GM12892 (cell line): ENCODE results near the gene ADD3.

Experiments
- DNase-seq: peaks from one replicate; pipeline ENCODE4 v3.0.0; 2011; ENCODE audit not compliant: insufficient read length
- FAIRE-seq: peaks from 2 replicates; lab custom pipeline; 2011; peaks lifted over from hg19 to GRCh38; lab: Jason Lieb, UNC
- POLR2A ChIP-seq: IDR thresholded peaks from 2 replicates; pipeline ENCODE4 v1.6.1; 2011; ENCODE audit warnings: low read depth, low read length, control low read depth
- POLR2AphosphoS5 ChIP-seq: IDR thresholded peaks from 2 replicates; pipeline ENCODE4 v1.6.1; 2011; ENCODE audit warnings: low read depth, low read length, control low read depth
- TAF1 ChIP-seq: IDR thresholded peaks from 2 replicates; pipeline ENCODE4 v1.6.1; 2011; ENCODE audit warnings: low read depth, mild to moderate bottlenecking, control low read depth, low read length, borderline replicate concordance

The ADD3 gene

DNA sequence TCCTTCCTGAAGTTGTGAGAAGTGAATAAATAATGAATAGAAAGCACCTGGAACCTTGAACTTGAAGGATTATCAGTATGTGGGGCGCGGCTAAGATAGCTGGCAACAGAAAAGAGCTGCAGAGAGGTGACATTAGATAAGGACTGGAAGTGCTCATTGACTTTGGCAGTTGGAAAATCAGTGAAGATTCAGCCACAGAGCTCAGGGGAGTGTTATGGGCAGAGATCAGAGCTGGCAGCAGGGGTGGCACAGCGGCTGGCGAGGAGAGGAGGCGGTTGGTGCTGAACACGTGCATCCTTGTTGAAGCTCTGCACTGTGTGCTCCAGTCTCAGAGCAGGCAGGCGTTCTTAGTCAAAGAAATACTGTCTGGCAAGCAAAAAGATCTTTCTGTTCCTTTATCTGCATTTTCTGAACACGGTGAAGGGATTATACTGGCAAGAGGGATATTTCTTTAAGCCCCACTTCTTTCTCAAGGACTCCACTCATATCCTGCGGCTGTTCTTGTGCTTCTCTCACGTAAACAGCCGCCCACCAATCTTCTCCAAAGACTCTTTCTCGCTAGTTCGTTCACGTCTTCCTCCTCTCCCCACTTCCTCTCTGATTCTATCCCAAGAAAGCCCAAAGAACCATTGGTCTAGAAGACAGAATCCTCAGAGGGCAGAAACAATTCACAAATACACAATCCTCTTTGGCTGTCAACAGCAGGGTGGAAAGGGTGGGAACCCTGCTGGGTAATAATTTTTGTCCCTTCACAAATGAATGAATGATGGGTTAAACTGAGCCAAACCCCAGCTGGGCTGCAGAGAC, 38.6 kb upstream of the ADD3 start:
- FAIRE-seq (no peak), DNase-seq (no peak)
- TF ChIP-seq TAF1 (no peak), POLR2A (no peak), POLR2AphosphoS5 (no peak)

DNA sequence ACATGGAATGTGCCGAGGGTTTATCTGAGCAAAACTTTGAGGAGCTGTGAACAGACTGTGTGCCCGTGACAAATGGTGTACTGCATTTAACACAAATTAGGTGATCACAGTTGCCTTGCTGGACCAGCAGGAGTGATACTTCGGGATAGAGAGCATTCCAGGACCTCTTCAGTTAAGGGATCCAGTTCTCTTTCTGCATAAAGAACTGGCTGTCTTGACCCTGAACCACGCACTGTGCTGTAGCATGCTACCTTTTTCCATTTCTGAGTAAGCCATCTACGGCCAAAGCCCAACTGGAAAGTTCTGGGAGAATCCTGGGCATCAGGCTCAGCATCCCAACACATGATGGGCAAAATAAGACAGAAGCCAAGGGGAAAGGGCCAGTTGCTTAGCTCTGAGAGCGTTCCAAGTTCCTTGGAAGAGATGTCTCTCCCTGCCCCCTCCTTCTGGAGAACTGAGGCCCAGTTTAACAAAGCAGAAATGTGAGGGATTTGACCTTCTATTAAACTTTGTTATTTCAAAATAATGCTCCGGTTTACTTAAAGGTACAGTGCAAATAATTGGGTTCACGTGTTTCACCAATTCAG, 37.9 kb upstream of the ADD3 start:
- DNase-seq (no peak), FAIRE-seq (no peak)
- TF ChIP-seq TAF1, result no peak
- no peak for TF ChIP-seq POLR2A
- TF ChIP-seq POLR2AphosphoS5, result no peak

DNA sequence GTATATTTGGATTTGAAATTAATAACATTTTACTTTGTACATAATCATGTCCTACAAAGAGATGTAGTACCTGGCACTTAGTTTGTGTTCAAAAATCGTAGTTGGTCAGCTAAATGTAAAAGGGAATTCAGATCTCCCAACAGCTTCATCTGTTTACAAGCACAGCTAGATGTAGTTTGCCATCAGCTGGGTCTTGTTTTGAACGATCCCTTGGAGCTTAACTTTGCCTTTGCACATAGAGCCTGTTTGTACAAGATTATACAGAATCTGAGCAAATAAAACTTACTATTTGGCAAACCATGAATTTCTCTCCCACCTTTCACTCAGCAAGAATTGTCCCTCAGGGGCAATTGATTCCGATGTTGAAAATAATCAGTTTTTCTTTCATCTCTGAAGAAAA, 36.1 kb upstream of the ADD3 start:
- DNase-seq (no peak), FAIRE-seq (no peak)
- TF ChIP-seq POLR2A (no peak), POLR2AphosphoS5 (no peak), TAF1 (no peak)

- FAIRE-seq (no peak), DNase-seq (no peak)
- TF ChIP-seq TAF1 (no peak), POLR2AphosphoS5 (no peak), POLR2A (no peak)
These were observed 35.3 kb upstream of the ADD3 start for GRCh38 chr10:109972372-109973001.

- no peak for DNase-seq
- no peak for FAIRE-seq
- TF ChIP-seq POLR2A (no peak), TAF1 (no peak), POLR2AphosphoS5 (no peak)
These were observed 34.4 kb upstream of the ADD3 start for GRCh38 chr10:109973326-109973829.

DNA sequence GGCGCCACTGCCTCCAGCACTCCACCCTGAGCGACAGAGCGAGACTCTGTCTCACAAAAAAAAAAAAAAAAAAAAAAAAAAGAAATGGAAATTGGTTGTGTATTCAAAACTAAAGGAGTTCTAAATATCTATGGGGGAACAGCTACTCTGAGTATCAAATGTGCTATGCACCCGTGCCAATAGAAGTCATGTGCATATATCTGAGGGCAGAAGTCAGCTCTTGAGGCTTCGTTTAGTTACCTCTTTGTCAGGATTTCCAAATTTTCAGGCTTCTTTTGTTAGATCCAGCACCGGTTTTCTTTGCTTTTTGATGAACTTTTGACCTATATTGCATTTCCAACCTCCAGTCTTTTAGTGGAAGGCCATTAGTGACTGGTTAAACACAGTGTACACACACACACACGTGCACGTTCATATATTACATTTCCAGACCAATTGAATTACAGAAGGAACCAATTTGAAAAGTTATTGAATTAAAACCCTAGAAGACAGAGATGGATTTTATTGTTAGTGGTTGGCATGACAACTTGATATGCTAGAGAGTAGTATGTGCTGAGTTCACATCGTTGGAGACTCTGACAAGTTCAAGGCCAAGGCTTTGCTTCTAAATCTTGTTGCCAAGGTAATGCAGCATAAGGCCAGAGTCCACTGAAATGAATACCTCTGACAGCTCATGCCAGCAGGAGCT, 33.1 kb upstream of the ADD3 start:
- no peak for DNase-seq

GRCh38 chr10:109975244-109976190, 32.3 kb upstream of the ADD3 start:
- no peak for FAIRE-seq
- no peak for DNase-seq
- no peak for TF ChIP-seq POLR2AphosphoS5
- no peak for TF ChIP-seq TAF1
- TF ChIP-seq POLR2A, result no peak

More for the DNA sequence above, 33.1 kb upstream of the ADD3 start:
- no peak for TF ChIP-seq TAF1
- no peak for TF ChIP-seq POLR2A
- TF ChIP-seq POLR2AphosphoS5, result no peak
- FAIRE-seq, result no peak

DNA sequence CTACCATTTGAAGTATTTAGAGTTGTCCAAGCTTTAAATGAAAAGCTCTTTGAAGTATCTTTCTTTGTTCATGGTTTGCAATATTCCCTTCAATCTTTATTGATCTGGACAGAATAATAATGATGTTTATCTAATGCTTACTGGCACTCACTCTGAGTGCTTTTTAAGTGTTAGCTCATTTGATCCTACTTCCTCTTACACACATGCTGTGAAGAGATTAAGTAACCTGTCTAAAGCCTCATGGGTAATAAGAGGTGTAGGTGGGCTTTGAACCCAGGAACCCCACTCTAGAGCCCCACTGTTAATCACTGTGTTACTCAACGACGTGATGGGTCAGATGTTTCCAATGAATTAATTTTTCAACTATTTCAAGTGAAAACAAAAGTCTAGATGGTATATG, 31.1 kb upstream of the ADD3 start:
- FAIRE-seq, result no peak
- TF ChIP-seq TAF1, result no peak
- no peak for TF ChIP-seq POLR2AphosphoS5
- TF ChIP-seq POLR2A, result no peak

GRCh38 chr10:109977382-109977806, 30.4 kb upstream of the ADD3 start:
- no peak for TF ChIP-seq TAF1
- no peak for TF ChIP-seq POLR2A
- TF ChIP-seq POLR2AphosphoS5, result no peak
- FAIRE-seq (no peak), DNase-seq (no peak)

More for the DNA sequence above, 31.1 kb upstream of the ADD3 start:
- no peak for DNase-seq

GRCh38 chr10:109978481-109978880, 29.3 kb upstream of the ADD3 start:
- no peak for DNase-seq
- FAIRE-seq, result no peak
- TF ChIP-seq POLR2AphosphoS5, result no peak
- no peak for TF ChIP-seq POLR2A
- no peak for TF ChIP-seq TAF1
